ENCODE measurements around the gene DMRT3.

- TF ChIP-seq SIN3A (IDR thresholded peaks at IDR 0.05; ENCODE audit: borderline replicate concordance, insufficient read depth, low read length) (no peak), TAF1 (IDR thresholded peaks at IDR 0.05; ENCODE audit: borderline replicate concordance, insufficient read depth, low read length) (no peak), POLR2AphosphoS5 (IDR thresholded peaks at IDR 0.05; ENCODE audit: low read depth, low read length) (no peak), REST (IDR thresholded peaks at IDR 0.05; ENCODE audit: insufficient read depth in 1 of 2, low read depth in 2 of 2, low read length in 2 of 2) (no peak), FOXP2 (optimal IDR thresholded peaks at IDR 0.05; ENCODE audit: borderline replicate concordance, extremely low read depth, extremely low read length, insufficient read depth) (no peak)
These were observed 8.4 kb upstream of the DMRT3 start for GRCh38 chr9:967903-968641.
